ENCODE results near the gene PMFBP1. TPM values are rescaled to one million over a fixed set of nuclear protein-coding genes. Genes with fewer than 3 reads are reported as not detected.

The PMFBP1 gene
- total RNA-seq, 4 donors from 2014 or later, result 0.13 to 1.4 (median 0.98) TPM

DNA sequence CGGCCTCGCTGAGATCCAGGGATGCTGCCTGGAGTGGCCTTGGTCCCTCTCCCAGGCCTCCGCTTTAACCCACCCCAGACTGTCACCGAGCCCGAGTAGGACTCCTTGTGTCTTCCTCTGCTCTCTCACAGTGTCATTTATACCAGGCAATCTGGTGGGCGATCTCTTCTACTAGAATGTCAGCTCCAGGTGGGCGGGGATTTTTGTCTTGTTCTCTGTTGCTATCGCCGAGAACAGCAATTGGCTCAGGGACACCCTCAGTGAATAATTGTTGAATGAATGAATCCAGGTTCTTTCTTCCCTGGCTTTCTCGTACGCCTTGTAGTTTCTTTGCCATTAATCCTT, 77.7 kb downstream of the PMFBP1 start:
- ATAC-seq (ENCODE audit: low FRiP score), result no peak
- no peak for DNase-seq (ENCODE audit: low spot score)
- TF ChIP-seq, protein P1, sequence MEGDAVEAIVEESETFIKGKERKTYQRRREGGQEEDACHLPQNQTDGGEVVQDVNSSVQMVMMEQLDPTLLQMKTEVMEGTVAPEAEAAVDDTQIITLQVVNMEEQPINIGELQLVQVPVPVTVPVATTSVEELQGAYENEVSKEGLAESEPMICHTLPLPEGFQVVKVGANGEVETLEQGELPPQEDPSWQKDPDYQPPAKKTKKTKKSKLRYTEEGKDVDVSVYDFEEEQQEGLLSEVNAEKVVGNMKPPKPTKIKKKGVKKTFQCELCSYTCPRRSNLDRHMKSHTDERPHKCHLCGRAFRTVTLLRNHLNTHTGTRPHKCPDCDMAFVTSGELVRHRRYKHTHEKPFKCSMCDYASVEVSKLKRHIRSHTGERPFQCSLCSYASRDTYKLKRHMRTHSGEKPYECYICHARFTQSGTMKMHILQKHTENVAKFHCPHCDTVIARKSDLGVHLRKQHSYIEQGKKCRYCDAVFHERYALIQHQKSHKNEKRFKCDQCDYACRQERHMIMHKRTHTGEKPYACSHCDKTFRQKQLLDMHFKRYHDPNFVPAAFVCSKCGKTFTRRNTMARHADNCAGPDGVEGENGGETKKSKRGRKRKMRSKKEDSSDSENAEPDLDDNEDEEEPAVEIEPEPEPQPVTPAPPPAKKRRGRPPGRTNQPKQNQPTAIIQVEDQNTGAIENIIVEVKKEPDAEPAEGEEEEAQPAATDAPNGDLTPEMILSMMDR (IDR thresholded peaks at IDR 0.05), result no peak

DNA sequence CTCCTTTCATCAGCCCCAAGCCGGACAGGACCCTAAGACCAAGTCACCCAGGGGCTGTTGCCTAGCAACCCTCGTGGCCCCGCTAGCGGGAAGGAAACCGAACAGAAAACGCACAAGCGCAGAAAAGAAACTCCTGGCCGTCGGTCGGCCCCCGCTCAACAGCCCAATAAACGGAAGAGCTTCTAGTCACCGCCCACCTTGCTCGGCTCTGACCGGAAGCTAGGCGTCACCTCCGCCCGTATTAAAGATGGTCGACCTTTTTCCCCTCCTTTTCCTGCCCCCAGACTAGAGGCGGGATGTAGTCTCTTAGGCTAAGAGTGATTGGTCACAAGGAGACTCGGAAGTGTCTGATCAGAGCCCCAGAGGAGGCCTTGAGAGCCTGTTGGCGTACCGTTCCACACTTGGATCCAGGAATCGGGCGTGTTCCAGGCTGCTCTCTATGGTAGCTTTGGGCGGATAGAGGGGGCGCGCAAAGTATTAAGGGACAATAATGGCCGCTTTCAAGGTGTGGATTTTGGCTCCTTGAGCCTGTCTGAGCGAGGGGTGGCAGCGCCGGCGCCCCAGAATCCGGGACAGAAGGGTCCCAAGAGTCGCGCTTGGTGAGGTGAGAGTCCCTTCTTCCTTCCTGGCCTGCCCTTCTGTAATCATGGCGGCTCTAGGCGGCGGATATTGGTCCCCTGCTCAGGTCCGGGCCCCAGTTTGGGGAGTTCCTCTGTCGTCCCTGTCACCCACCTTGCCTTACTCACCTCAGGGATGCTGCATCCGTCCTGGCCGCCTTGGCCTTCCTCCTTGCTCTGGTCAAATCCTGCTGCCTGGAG, 78.3 kb downstream of the PMFBP1 start, which contains the start of the genes DHX38 and TXNL4B:
DHX38 (plus strand) TSS at position 400 of the 818 bp plus-strand sequence. CDS start 2,311 bp downstream, outside the sequence.
TXNL4B (minus strand) TSS at position 173 of the 818 bp plus-strand sequence. CDS start 2,871 bp downstream, outside the sequence.
- peak; percentile 78 for DNase-seq (ENCODE audit: low spot score)
- TF ChIP-seq, protein P1 (IDR thresholded peaks at IDR 0.05), result no peak
- peak; percentile 99 for ATAC-seq (ENCODE audit: low FRiP score)

DNA sequence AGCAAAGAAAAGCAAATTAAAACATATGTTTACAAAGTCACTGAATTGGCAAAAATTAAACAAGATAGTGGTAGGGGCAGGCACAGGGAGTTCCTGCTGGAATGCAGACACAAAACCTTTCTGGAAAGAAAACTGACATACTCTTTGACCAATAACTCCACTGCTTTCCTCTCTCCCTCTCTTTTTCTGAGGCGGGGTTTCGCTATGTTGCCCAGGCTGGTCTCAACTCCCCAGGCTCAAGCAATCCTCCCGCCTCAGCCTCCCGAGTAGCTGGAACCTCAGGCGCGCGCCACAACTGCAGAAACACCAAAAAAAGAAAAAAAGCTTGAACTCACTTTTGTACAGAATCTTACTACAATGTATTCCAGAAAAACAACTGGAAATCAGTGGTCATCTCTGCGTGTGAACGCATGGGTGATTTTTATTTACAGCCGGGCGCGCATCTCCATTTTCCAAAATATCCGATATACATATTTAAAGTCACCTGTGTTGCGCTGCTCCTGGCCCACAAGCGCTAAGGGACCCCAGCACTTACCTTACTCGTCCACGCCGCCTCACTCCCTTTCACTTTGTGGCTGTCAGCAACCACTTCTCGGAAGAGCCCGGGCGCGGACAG, 79.0 kb downstream of the PMFBP1 start:
- TF ChIP-seq, protein P1 (IDR thresholded peaks at IDR 0.05), result no peak
- ATAC-seq (ENCODE audit: low FRiP score) (peak; percentile 48), DNase-seq (ENCODE audit: low spot score) (no peak)

DNA sequence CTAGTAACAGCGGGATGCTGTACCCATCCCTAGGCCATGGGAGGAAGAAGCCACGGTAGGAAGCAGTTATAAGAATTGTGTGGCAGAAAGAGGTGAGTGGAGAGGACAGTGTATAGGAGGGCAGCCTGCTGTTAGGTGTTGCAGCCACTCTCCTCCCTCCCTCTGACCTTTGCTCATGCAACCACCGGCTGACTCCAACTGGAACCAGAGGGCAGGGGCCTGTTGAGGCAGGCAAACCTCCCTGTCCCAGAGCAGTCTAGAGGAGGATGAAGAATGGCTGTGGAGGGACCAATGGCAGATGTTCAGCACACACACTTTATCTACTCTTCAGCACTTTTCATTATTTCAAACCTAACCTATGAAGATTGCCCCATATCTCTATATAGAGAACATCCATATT, 80.7 kb downstream of the PMFBP1 start:
- no peak for DNase-seq (ENCODE audit: low spot score)
- TF ChIP-seq, protein P1 (IDR thresholded peaks at IDR 0.05), result no peak
- no peak for ATAC-seq (ENCODE audit: low FRiP score)

DNA sequence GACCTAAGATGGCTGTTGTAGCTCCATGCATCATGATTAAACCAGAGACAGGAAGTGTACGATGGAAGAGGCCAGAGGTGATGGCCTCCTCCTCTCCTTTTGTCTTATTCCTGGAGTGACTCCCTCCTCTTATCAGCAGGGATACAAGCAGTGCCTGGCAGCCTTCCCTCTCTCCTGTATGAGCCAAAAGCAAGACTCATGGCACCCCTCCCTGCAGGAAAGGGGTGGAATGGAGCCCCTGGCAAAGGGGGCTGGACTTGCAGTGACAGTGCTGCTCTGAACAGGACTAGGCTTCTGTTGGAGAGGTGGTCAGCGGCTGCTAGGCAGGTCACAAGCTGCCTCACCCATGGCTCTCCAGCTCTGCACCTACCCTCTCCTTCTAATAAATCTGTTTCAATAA, 87.0 kb downstream of the PMFBP1 start:
- no peak for DNase-seq (ENCODE audit: low spot score)
- TF ChIP-seq, protein P1 (IDR thresholded peaks at IDR 0.05), result no peak
- ATAC-seq (ENCODE audit: low FRiP score), result no peak

DNA sequence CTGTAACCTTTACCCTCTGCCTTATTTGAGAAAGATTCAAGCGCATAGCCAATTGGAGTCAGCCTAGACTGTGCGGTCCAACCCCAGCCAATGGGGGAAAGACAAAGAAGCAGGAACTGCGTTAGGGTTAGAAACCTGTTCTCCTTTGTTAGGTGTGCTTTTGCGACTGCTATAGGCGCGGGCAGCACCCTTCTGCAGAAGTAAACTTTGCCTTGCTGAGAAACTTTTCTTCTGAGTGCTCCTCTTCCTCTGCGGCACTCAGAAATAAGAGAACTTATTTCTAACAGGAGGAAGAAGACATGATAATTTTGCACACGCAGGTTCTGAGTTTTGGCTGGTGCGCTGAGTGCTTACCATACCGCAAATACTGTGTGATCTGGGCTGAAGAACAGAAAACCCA, 87.5 kb downstream of the PMFBP1 start:
- DNase-seq (ENCODE audit: low spot score), result no peak
- ATAC-seq (ENCODE audit: low FRiP score), result no peak
- TF ChIP-seq, protein P1 (IDR thresholded peaks at IDR 0.05), result no peak
